Measurements from ENCODE around the gene PRM3. TPM values are rescaled to one million over a fixed set of nuclear protein-coding genes. Genes with fewer than 3 reads are reported as not detected.

Gene PRM3
- total RNA-seq, 1 experiment from 2014 or later = not detected

DNA sequence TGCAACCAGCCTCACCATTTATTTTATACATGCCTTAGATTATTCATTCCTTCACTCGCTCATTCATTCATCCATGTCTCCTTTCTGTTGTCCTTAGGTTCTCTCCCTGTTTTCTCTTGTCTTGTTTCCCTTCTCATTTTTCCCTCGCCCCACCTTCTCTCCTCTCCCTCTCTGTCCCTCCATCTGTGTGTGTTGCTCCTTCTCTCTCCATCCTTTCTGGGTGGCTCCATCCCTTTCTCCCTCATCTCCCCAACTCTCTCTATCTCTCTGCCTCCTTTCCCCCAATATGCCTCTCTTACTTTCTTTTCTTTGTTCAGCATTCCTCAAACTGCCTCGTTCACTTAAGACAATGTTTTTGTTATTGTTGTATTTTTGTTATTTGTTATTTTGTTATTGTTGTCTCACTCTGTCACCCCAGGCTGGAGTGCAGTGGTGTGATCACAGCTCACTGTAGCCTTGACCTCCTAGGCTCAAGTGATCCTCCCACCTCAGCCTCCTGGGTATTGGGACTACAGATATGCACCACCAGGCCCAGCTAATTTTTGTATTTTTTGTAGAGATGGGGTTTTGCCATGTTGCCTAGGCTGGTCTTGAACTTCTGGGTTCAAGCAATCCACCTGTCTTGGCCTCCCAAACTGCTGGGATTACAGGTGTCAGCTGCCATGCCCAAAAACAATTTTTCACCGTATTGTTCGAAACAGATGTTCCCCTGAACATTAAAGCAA lies 31.8 kb downstream of the PRM3 start:
- H3K36me3 ChIP-seq = no peaks in the 10 kb centered on the region
- no peaks in the 10 kb centered on the region for H3K27me3 ChIP-seq (replicated peaks)
- H3K4me1 ChIP-seq (replicated peaks) = no peaks in the 10 kb centered on the region
- no peak overlapping the region for H3K27ac ChIP-seq
- no peak for DNase-seq (ENCODE audit: low read depth in 1 of 2, low spot score in 2 of 2)
- H3K9me3 ChIP-seq (replicated peaks) = no peaks in the 10 kb centered on the region
- H3K4me3 ChIP-seq = no peak overlapping the region

DNA sequence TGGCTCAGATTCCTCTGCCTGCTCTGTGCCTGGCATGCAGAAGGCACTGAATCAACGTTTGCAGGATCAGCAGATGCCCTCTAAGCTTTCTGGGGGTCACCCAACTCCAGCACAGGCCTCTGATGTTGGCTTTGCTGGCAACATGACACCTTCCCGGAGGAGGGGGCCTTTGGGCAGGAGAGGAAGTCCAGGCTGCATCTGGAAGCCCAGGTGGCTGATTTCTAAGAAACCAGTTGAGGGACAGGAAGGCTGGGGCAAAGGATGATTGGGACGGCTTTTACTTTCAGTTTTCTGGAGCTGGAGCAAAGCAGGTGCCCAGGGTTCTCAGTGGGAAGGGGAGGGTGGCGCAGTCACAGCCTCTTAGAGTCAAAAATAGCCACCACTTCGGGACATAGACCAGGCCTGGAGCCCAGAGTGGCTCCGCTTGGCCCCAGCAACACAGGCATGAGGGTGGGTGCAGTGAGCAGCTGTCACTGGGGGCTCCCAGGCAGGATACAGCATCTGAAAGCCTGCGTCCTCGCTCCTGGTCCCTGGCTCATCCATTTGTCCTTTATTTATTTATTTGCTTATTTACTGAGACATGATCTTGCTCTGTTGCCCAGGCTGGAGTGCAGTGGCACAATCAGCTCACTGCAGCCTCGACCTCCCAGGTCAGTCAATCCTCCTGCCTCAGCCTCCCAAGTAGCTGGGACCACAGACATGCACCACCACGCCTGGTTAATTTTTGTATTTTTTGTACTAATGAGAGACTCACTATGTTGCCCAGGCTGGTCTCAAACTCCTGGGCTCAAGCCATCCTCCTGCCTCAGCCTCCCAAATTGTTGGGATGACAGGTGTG lies 32.6 kb downstream of the PRM3 start:
- Histone ChIP-seq H3K4me1 (replicated peaks) (no peaks in the 10 kb centered on the region), H3K27ac (no peak overlapping the region), H3K9me3 (replicated peaks) (no peaks in the 10 kb centered on the region), H3K36me3 (no peaks in the 10 kb centered on the region), H3K4me3 (no peak overlapping the region), H3K27me3 (replicated peaks) (no peaks in the 10 kb centered on the region)
- DNase-seq (ENCODE audit: low read depth in 1 of 2, low spot score in 2 of 2) = no peak

DNA sequence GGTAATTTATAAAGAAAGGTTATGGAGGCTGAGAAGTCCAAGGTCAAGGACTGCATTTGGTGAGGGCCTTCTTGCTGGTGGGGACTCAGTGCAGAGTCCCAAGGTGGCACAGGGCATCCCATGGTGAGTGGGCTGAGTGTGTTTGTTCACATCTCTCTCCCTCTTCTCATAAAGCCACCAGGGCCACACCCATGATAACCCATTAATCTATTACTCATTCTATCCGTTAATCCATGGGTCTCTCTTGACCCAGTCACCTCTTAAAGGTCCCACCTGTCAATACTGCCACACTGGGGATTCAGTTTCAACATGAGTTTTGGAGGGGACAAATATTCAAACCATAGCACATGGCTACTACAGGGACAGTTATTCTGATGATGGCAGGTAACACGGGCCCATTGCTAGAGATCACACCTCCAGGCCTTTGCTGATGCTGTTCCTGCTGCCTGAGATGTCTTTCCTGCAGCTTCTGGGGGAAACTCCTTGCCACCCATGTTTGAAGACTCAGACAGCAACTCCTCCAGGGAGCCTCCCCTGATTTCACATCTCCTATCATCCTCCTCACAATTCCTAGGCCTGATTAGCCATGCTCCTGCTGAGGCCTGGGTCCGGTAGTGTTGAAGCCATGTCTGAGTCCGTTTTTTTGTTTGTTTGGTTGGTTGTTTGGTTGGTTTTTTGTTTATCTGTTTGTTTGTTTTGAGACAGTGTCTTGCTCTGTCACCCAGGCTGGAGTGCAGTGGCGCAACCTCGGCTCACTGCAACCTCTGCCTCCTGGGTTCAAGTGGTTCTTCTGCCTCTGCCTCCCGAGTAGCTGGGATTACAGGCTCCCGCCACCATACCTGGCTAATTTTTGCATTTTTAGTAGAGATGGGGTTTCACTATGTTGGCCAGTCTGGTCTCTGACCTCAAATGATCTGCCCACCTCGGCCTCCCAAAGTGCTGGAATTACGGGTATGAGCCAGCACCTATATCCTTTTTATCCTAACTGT lies 33.5 kb downstream of the PRM3 start:
- no peak overlapping the region for H3K4me3 ChIP-seq
- DNase-seq (ENCODE audit: low read depth in 1 of 2, low spot score in 2 of 2) = no peak
- no peaks in the 10 kb centered on the region for H3K27me3 ChIP-seq (replicated peaks)
- no peaks in the 10 kb centered on the region for H3K36me3 ChIP-seq
- no peak overlapping the region for H3K27ac ChIP-seq
- no peaks in the 10 kb centered on the region for H3K4me1 ChIP-seq (replicated peaks)
- no peaks in the 10 kb centered on the region for H3K9me3 ChIP-seq (replicated peaks)

DNA sequence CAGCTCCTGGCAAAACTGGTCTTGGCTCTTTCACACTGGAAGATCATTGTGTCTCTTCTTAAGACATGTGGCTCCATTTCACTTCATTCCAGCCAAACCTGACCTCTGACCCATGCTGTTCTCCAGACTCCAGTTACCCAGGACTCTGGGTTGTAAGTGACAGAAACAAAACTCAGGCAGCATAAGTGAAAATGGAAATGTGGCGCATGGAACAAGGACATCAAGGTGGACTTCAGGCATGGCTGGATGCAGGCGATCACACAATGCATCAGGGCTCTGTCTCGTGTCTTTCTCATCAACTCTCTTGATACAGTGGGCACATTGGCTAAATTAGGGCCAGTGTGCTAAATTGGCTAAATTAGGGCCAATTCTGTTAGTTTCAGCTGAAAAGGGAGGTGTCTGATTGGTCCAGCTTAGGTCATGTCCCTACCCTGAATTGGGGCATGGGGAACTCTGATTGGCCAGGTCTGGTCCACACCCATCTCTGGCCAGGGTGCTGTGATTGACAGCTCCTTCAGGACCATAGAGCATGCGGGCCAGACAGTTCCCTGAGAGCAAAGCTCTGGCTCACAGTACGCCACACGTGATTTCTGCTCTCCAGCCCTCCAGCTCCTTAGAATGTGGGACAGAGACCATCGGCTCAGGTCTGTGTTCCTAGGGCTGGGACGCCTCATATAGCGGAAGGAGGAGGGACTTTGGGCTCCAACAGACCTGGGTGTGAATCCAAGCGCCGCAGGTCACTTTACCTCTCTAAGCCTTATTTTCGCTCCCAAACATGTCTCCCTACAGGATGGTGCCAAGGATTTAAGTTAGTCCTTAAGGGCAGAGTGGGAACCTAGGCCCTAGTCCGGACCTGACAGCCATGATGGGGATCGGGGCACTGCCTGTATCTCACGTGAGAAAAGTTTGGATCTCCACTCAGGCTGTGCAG lies 34.9 kb downstream of the PRM3 start:
- H3K27me3 ChIP-seq (replicated peaks) = no peaks in the 10 kb centered on the region
- H3K9me3 ChIP-seq (replicated peaks) = no peaks in the 10 kb centered on the region
- no peak overlapping the region for H3K4me3 ChIP-seq
- H3K27ac ChIP-seq = no peak overlapping the region
- H3K36me3 ChIP-seq = no peaks in the 10 kb centered on the region
- no peak for DNase-seq (ENCODE audit: low read depth in 1 of 2, low spot score in 2 of 2)
- H3K4me1 ChIP-seq (replicated peaks) = 0 out of 2 replicates have a peak, but pooled peaks cover 3% of the 10 kb centered on the region

DNA sequence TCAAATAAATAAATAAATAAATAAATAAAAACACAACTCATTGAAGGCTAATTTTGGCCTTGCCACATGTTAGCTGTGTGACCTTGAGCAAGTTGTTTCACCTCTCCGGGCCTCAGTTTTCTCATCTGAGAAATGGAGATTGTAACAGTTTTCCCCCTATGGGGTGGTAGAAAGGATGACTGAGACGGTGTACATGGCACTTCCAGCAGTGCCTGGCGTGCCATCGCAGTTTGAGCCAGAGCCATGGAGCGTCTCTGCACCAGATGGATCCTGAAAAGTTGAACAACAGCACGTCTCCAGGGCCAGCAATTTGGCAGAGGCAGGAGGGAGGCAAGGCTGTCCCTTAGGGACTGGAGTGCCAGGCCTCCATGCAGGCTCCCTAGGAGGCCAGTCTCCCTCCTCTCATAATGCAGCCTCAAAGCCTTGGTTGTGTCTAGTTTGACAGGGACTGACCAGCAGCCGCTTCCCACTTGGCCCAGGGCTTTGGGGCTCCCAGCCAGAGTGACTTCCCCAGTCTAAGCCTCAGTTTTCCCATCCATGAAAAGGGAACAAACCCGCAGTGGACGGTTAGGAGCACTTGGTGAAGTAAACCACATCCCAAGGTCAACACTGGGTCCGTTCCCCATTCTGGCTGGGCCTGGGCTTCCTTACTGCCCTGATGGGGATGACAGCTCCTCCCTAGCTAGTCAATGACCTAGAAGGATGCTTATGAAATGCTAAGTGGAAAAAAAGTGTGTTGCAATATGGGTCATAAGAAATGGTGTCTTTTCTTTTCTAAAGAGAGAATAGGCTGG lies 36.8 kb downstream of the PRM3 start:
- no peak for DNase-seq (ENCODE audit: low read depth in 1 of 2, low spot score in 2 of 2)
- Histone ChIP-seq H3K4me1 (replicated peaks) (0 out of 2 replicates have a peak, but pooled peaks cover 3% of the 10 kb centered on the region), H3K9me3 (replicated peaks) (no peaks in the 10 kb centered on the region), H3K4me3 (no peak overlapping the region), H3K27me3 (replicated peaks) (no peaks in the 10 kb centered on the region), H3K27ac (no peak overlapping the region), H3K36me3 (no peaks in the 10 kb centered on the region)

DNA sequence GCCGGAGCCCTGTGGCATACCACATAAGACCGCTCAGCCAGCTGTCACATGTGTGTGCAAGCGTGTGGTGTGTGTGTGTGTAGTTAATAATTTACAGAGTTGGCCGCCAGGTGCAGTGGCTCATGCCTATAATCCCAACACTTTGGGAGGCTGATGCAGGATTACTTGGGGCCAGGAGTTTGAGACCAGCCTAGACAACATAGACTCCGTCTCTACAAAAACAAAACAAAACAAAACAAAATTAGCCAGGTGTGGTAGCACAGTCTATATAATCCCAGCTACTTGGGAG lies 37.8 kb downstream of the PRM3 start:
- Histone ChIP-seq H3K27me3 (replicated peaks) (no peaks in the 10 kb centered on the region), H3K27ac (no peak overlapping the region), H3K36me3 (no peaks in the 10 kb centered on the region), H3K4me1 (replicated peaks) (0 out of 2 replicates have a peak, but pooled peaks cover 3% of the 10 kb centered on the region), H3K4me3 (no peak overlapping the region), H3K9me3 (replicated peaks) (no peaks in the 10 kb centered on the region)
- no peak for DNase-seq (ENCODE audit: low read depth in 1 of 2, low spot score in 2 of 2)

DNA sequence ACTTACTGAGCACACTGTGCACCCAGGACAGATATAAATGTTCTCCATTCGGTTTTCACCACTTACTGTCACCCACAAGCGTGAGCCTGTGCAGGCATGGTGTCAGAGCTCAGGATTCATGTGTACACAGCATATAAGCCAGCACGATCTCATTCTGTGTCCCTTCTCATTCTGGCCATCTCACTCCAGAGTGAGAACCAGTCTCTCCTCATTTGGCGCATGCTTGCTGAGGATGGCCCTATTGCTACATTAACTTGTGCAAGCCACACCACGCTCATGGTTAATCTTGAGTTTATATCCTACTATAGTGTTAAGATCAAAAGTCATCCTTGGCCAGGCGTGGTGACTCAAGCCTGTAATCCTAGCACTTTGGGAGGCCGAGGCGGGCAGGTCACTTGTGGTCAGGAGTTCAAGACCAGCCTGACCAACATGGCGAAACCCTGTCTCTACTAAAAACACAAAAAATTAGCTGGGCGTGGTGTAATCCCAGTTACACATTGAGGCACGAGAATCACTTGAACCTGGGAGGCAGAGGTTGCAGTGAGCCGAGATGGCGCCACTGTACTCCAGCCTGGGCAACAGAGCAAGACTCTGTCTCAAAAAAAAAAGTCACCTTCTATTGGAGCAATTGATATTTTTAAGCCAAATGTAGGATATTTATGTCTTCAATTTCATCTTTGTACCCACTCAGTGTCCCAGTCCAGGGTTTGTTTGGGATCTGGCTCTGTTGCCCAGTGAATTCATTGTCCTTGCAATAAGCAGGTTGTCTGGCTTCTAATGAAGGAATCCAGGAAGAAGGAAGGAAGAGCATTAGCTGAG lies 38.3 kb downstream of the PRM3 start:
- DNase-seq (ENCODE audit: low read depth in 1 of 2, low spot score in 2 of 2) = no peak
- no peak overlapping the region for H3K4me3 ChIP-seq
- no peak overlapping the region for H3K27ac ChIP-seq
- H3K36me3 ChIP-seq = no peaks in the 10 kb centered on the region
- no peaks in the 10 kb centered on the region for H3K9me3 ChIP-seq (replicated peaks)
- no peaks in the 10 kb centered on the region for H3K27me3 ChIP-seq (replicated peaks)
- 0 out of 2 replicates have a peak, but pooled peaks cover 3% of the 10 kb centered on the region for H3K4me1 ChIP-seq (replicated peaks)

DNA sequence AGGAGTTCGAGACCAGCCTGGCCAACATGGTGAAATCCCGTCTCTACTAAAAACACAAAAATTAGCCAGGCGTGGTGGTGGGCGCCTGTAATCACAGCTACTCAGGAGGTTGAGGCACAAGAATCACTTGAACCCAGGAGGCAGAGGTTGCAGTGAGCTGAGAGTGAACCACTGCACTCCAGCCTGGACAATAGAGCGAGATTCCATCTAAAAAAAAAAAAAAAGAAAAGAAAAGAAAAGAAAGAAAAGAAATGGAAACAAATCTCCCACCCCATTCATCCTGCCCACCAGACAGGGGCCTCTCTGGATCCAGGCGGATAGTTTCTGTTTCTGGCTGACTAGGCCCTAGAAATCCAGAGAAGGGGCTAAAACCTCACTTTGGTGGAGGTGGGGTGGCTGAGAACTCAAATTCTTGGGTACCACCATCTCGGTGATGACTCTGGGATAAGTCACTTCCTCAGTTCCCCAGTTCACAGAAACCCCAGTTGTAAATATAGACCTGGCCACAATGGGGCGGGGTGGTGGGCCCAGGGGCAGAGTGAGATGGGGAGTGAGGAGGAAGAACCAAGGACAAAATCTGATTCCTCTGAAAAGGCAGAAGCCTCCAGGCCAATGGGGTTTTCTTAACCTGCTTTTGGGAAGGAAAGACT lies 39.6 kb downstream of the PRM3 start:
- H3K27ac ChIP-seq = no peak overlapping the region
- no peaks in the 10 kb centered on the region for H3K9me3 ChIP-seq (replicated peaks)
- H3K27me3 ChIP-seq (replicated peaks) = no peaks in the 10 kb centered on the region
- no peak overlapping the region for H3K4me3 ChIP-seq
- DNase-seq (ENCODE audit: low read depth in 1 of 2, low spot score in 2 of 2) = no peak
- 0 out of 2 replicates have a peak, but pooled peaks cover 3% of the 10 kb centered on the region for H3K4me1 ChIP-seq (replicated peaks)
- no peaks in the 10 kb centered on the region for H3K36me3 ChIP-seq

DNA sequence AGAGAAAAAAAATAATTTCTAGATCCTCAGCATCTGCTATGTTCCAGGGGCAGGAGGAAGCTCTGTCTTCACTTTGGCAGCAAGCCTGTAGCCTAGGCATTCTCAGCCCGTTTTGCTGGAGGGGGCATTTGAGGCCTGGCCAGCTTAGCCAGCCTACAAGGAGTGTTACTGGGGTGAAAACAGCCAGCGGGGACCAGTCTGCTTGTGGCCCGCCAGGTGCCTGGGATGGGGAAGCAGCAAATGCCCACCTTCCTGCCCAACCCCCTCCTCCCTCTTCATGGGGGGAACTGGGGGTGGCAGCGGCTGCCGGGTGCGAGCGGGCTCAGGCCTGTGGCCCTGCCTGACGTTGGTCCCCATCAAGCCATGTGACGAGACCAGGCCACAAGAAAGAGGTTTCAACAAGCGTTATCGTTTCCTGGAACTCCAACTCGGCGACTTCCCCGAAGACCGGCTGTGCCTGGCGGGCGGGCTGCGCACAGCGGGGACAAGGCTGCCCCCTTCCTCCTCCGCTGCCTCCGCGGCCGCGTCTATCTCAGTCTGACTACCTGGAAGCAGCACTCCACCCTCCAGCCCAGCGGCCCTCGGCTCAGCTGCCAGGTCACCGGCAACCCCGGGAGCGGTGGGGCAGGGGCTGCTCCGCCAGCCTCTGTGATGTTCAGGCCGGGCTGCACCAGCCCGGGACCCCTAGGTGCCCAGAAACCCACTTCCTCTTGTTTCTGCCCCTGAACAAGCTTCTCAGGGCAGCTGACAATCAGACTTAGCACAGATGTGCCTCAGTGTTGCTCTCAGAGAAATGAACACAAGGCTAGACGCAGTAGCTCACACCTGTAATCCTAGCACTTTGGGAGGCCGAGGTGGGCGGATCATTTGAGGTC lies 40.3 kb downstream of the PRM3 start:
- Histone ChIP-seq H3K4me3 (no peak overlapping the region), H3K36me3 (no peaks in the 10 kb centered on the region), H3K27me3 (replicated peaks) (no peaks in the 10 kb centered on the region), H3K9me3 (replicated peaks) (no peaks in the 10 kb centered on the region), H3K27ac (no peak overlapping the region), H3K4me1 (replicated peaks) (0 out of 2 replicates have a peak, but pooled peaks cover 3% of the 10 kb centered on the region)
- no peak for DNase-seq (ENCODE audit: low read depth in 1 of 2, low spot score in 2 of 2)

DNA sequence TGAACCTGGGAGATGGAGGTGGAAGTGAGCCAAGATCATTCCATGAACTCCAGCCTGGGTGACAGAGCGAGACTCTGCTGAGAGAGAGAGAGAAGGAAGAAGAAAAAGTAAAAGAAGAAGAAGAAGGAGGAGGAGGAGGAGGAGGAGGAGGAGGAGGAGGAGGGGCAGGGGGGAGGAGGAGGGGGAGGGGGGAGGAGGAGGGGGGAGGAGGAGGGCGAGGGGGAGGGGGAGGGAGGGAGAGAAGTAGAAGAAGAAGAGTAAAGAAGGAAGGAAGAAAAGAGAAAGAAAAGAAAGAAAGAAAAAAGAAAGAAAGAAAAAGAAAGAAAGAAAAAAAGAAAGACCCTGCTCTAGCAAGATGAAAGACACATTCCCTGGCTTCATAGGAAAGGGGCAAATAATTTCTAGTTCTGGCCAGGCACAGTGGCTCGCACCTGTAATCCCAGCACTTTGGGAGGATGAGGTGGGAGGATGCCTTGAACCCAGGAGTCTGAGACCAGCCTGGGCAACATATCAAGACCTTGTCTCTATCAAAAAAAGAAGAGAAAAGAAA lies 41.1 kb downstream of the PRM3 start:
- H3K36me3 ChIP-seq = no peaks in the 10 kb centered on the region
- no peak overlapping the region for H3K27ac ChIP-seq
- H3K4me3 ChIP-seq = no peak overlapping the region
- H3K9me3 ChIP-seq (replicated peaks) = no peaks in the 10 kb centered on the region
- H3K4me1 ChIP-seq (replicated peaks) = 0 out of 2 replicates have a peak, but pooled peaks cover 3% of the 10 kb centered on the region
- H3K27me3 ChIP-seq (replicated peaks) = no peaks in the 10 kb centered on the region
- DNase-seq (ENCODE audit: low read depth in 1 of 2, low spot score in 2 of 2) = no peak
